TTC549 (cell line): ENCODE data around the gene IGF2.
"Not testable (repeated sequence)": the region's sequence is repeated elsewhere in the genome, so short reads cannot be mapped to it uniquely, and the experiment has no call there.

Source experiments
- FAIRE-seq: peaks from 2 replicates; lab custom pipeline; 2012; peaks lifted over from hg19 to GRCh38; lab: Jason Lieb, UNC

Gene IGF2

GRCh38 chr11:2136209-2136951, 2.8 kb downstream of the IGF2 start:
- no peak for FAIRE-seq

- no peak for FAIRE-seq
These were observed 3.5 kb downstream of the IGF2 start for GRCh38 chr11:2135648-2136201.

- no peak for FAIRE-seq
These were observed 4.1 kb downstream of the IGF2 start for GRCh38 chr11:2135018-2135569.

- no peak for FAIRE-seq
These were observed 4.9 kb downstream of the IGF2 start for GRCh38 chr11:2134022-2135010.

GRCh38 chr11:2133241-2134021, 5.8 kb downstream of the IGF2 start:
- FAIRE-seq, result no peak

GRCh38 chr11:2132874-2133240, 6.3 kb downstream of the IGF2 start:
- no peak for FAIRE-seq

- FAIRE-seq, result no peak
These were observed 6.9 kb downstream of the IGF2 start for GRCh38 chr11:2132246-2132645.

- FAIRE-seq, result no peak
These were observed 7.6 kb downstream of the IGF2 start for GRCh38 chr11:2131371-2132236.

- FAIRE-seq, result no peak
These were observed 8.3 kb downstream of the IGF2 start for GRCh38 chr11:2130881-2131352.

- FAIRE-seq, result no peak
These were observed 9.4 kb downstream of the IGF2 start for GRCh38 chr11:2129699-2130366.

GRCh38 chr11:2129308-2129698, 9.9 kb downstream of the IGF2 start:
- FAIRE-seq, result no peak

- no peak for FAIRE-seq
These were observed 10.5 kb downstream of the IGF2 start for GRCh38 chr11:2128511-2129307.

GRCh38 chr11:2128130-2128510, 11.1 kb downstream of the IGF2 start:
- no peak for FAIRE-seq

GRCh38 chr11:2127482-2128129, 11.6 kb downstream of the IGF2 start:
- no peak for FAIRE-seq

- FAIRE-seq, result no peak
These were observed 12.6 kb downstream of the IGF2 start for GRCh38 chr11:2126520-2127085.

- FAIRE-seq, result not testable (repeated sequence)
These were observed 14.3 kb downstream of the IGF2 start for GRCh38 chr11:2124736-2125484.

- no peak for FAIRE-seq
These were observed 15.6 kb downstream of the IGF2 start for GRCh38 chr11:2123628-2123960.
